Measurements from ENCODE around the gene SEPTIN8.

The SEPTIN8 gene

GRCh38 chr5:132752581-132753125 lies 24.4 kb downstream of the SEPTIN8 start:
- DNase-seq (ENCODE audit: extremely low spot score, insufficient read length, low read depth) (no peak), FAIRE-seq (peak; percentile 31)

DNA sequence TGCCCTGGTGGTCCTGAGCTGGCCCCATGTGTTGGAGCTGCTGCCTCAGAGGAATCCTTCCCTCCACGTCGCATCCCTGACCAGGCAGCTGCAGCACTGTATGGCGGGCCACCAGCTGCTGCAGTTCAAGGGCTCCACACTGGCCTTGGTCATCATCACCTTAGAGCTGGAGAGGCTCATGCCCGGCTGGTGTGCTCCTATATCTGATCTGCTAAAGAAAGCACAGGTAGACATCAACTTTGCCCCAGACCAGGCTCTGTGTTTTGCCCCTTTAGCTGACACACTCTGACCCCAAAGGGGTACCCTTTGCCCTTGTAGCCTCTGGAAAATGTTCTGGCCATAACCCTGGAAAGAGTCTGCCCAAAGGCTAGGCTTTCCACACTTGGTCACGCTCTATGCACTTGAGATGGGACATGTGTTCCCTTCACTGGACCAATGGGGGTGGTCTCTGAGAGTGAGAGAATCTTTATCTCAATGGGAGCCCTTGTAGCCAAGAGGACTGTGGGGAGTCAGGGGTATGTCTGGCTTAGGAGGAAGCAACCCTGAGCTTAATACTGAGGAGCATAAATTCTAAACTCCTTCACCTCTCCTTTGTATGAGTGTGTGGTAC lies 25.0 kb downstream of the SEPTIN8 start:
- no peak for DNase-seq (ENCODE audit: extremely low spot score, insufficient read length, low read depth)
- FAIRE-seq, result peak; percentile 5

DNA sequence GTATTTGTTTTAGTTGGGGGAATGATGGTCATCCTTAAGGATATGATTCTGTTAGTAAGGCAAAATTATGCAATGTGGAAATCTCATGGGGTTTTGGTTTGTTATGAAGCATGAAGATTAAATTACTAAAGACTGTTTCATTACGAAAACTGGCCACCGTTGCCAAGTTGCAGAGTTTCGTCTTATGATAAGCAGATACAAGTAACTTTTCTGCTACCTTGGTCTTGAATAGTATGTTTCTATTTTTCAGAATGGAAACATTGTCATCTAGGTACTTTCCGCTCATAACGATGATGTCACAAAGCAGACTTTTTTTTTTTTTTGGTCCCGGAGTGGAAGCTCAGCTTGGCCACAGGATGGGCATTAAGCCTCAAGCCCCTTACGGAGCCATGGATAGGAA lies 25.6 kb downstream of the SEPTIN8 start:
- peak; percentile 97 for FAIRE-seq
- no peak for DNase-seq (ENCODE audit: extremely low spot score, insufficient read length, low read depth)

GRCh38 chr5:132750471-132751230 lies 26.4 kb downstream of the SEPTIN8 start:
- peak; percentile 85 for FAIRE-seq

GRCh38 chr5:132749506-132749905 lies 27.5 kb downstream of the SEPTIN8 start:
- DNase-seq (ENCODE audit: extremely low spot score, insufficient read length, low read depth), result no peak

More at GRCh38 chr5:132750471-132751230, 26.4 kb downstream of the SEPTIN8 start:
- no peak for DNase-seq (ENCODE audit: extremely low spot score, insufficient read length, low read depth)

GRCh38 chr5:132748522-132749000 lies 28.5 kb downstream of the SEPTIN8 start:
- FAIRE-seq, result no peak
- no peak for DNase-seq (ENCODE audit: extremely low spot score, insufficient read length, low read depth)

More at GRCh38 chr5:132749506-132749905, 27.5 kb downstream of the SEPTIN8 start:
- FAIRE-seq, result peak; percentile 26

- DNase-seq (ENCODE audit: extremely low spot score, insufficient read length, low read depth), result no peak
- no peak for FAIRE-seq
Observed at GRCh38 chr5:132747616-132748440, 29.2 kb downstream of the SEPTIN8 start.

DNA sequence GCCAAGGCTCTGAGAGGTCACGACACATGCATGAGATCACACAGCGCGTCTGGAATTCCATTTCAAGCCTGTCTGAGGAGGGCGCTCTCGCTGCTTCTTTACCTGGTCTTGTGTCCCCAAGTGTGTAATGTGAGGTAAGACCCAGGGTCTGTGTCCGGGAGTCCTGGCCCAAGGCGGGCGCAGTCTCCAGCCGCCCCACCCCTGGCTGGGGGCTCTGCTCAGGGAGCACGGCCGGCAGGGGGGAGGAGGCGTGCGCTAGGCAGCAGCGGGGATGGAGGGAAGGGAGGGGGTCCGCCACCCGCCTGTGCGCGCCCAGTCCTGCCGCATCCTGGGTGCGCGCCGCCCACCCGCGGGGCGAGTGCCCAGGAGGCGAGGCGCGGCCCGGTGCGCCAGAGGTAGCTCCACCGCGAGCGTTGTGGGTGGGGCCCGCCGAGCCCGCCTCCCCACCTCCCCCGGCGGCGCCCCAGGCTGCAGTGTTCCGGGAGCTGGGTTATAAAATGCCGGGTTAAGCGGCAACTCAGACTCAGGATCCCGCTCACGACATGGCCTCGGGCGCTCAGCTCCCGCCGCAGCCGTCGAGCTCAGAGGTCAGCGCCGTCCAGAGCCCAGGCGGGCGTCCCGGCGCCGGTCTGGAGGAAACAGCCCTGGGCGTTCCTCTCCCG lies 30.0 kb downstream of the SEPTIN8 start, which contains the start of gene CCNI2:
Gene CCNI2, plus strand, starts transcription at position 473 of the 662 bp plus-strand sequence. Its CDS starts 70 bp downstream, at position 543.
- FAIRE-seq (peak; percentile 74), DNase-seq (ENCODE audit: extremely low spot score, insufficient read length, low read depth) (no peak)

DNA sequence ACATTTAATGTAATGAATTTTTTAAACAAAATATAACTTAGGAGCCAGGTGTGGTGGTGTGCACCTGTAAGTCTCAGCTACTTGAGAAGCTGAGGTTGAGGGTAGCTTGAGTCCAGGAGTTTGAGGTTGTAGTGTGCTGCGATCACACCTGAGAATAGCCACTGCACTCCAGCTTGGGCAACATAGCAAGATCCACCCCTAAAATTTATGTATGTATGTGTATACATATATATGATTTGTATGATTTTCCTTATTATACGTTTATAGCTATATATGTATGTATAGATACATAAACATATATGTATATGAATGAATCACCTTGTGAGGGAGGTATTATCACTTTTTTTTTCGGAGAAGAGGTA lies 30.5 kb downstream of the SEPTIN8 start:
- FAIRE-seq, result no peak
- DNase-seq (ENCODE audit: extremely low spot score, insufficient read length, low read depth), result no peak

- DNase-seq (ENCODE audit: extremely low spot score, insufficient read length, low read depth), result no peak
- FAIRE-seq, result no peak
Observed at GRCh38 chr5:132744659-132745058, 32.4 kb downstream of the SEPTIN8 start.

GRCh38 chr5:132742626-132743025 lies 34.4 kb downstream of the SEPTIN8 start:
- FAIRE-seq, result no peak
- no peak for DNase-seq (ENCODE audit: extremely low spot score, insufficient read length, low read depth)

DNA sequence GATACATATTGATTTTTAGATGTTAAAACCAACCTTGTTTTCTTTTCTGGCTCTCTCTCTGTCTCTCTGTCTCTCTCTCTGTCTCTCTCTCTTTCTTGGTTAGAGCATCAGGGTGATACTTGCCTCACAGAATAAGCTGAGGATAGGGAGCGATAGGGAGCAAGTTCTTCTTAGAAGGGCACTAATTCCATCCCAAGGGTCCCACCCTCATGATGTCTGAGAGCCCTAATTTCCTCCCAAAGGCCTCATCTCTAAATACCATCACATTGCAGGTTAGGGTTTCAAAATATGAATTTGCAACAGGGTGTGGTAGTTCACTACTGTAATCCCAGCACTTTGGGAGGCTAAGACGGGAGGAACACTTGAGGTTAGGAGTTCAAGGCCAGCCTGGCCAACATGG lies 34.9 kb downstream of the SEPTIN8 start:
- DNase-seq (ENCODE audit: extremely low spot score, insufficient read length, low read depth), result no peak
- FAIRE-seq, result no peak

- FAIRE-seq (no peak), DNase-seq (ENCODE audit: extremely low spot score, insufficient read length, low read depth) (no peak)
Observed at GRCh38 chr5:132739232-132739631, 37.8 kb downstream of the SEPTIN8 start.

- DNase-seq (ENCODE audit: extremely low spot score, insufficient read length, low read depth), result no peak
- FAIRE-seq, result no peak
Observed at GRCh38 chr5:132737982-132738681, 38.9 kb downstream of the SEPTIN8 start.

DNA sequence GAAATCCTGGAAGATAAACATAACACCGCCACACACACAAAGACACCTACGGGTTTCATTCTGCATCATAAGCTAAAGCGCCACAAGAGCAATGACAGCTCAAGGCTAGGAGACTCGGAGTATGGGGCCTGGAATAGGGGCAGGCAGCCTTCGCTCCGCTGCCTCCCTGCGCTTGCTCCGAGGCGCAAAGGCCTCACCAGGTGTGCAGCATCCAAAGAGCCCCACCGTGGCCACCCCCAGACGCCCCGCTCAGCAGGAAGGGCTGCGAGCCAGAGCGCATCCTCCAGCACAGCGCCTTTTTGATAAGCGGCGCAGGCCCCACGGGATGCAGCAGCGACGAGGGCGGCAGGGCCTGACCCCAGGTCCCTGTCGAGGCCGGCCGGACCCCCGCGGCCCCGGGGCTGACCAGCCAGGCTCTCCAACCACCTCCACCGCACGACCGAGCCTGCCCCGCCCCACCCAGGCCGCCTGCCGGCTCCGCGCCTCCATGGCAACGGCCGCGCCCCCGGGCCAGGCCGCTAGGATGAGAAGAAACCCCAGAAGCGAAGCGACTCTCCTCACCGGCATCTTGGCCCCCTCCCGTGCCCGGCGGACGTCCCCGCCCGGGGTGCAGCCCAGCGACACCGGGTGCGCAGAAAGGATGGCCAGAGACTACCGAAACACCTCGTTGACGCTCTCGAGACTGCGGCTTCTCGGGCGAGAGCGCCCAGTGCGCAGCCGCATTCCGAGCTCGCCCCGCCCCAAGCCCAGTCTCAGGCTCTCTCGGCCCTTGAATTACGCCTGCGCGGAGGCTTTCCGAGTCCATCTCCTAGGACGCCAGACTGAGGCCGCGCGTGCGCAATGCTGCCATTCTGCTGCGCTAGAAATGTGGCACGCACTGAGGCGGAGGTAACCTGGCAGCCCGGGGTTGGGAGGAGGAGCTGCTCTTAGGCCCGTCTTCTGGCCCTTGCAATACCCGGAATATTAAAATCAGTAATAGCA lies 39.9 kb downstream of the SEPTIN8 start, which contains the start of gene KIF3A:
Gene KIF3A, minus strand, starts transcription at position 694 of the 981 bp plus-strand sequence. Its CDS starts 127 bp downstream, at position 567.
- FAIRE-seq, result peak; percentile 100
- DNase-seq (ENCODE audit: extremely low spot score, insufficient read length, low read depth), result peak; percentile 100

DNA sequence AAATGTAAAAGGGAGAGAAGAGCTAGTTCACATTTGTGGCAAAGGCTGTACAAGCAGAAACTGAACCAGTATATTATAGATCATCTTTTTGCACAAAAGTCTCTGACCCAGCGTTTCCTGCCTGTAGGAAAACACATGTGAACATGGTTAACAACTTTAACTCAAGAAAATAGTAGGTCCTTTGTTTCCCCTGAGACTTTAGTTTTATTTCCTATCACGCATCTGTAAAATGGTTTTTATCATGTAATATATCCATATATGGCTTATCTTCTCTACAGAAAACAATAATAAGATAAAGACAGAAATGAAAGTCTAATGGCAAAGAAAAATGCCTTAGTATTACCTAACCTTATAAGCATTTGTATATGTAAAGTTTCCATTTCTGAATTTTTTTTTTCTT lies 42.4 kb downstream of the SEPTIN8 start:
- no peak for DNase-seq (ENCODE audit: extremely low spot score, insufficient read length, low read depth)
- FAIRE-seq, result no peak

- DNase-seq (ENCODE audit: extremely low spot score, insufficient read length, low read depth), result no peak
- no peak for FAIRE-seq
Observed at GRCh38 chr5:132733499-132734148, 43.4 kb downstream of the SEPTIN8 start.
